IPS-18c (cell line): ENCODE results near the gene IMPDH1.

Experiments used
- H3K4me3 ChIP-seq: 2 replicates; pipeline ENCODE4 v1.7.0; 2013; ENCODE audit warnings: low read depth, mild to moderate bottlenecking, low read length, moderate library complexity; ENCODE audit not compliant: insufficient read depth
- H3K9me3 ChIP-seq: one replicate; pipeline ENCODE4 v1.6.1; 2013; ENCODE audit warnings: mild to moderate bottlenecking, low read length, moderate library complexity; ENCODE audit not compliant: control insufficient read depth, insufficient read depth

Gene IMPDH1

GRCh38 chr7:128395748-128396147 lies 14.0 kb downstream of the IMPDH1 start:
- H3K4me3 ChIP-seq = no peak overlapping the region
- no peaks in the 10 kb centered on the region for H3K9me3 ChIP-seq

- H3K9me3 ChIP-seq = no peaks in the 10 kb centered on the region
- no peak overlapping the region for H3K4me3 ChIP-seq
Measured at GRCh38 chr7:128394904-128395496, 14.8 kb downstream of the IMPDH1 start.

- no peaks in the 10 kb centered on the region for H3K9me3 ChIP-seq
Measured at GRCh38 chr7:128393526-128394330, 16.1 kb downstream of the IMPDH1 start.

GRCh38 chr7:128392446-128393327 lies 17.1 kb downstream of the IMPDH1 start:
- H3K9me3 ChIP-seq = no peaks in the 10 kb centered on the region
- no peak overlapping the region for H3K4me3 ChIP-seq

More at GRCh38 chr7:128393526-128394330, 16.1 kb downstream of the IMPDH1 start:
- no peak overlapping the region for H3K4me3 ChIP-seq

GRCh38 chr7:128391805-128392204 lies 18.0 kb downstream of the IMPDH1 start:
- Histone ChIP-seq H3K4me3 (no peak overlapping the region), H3K9me3 (no peaks in the 10 kb centered on the region)

GRCh38 chr7:128390871-128391565 lies 18.8 kb downstream of the IMPDH1 start:
- H3K4me3 ChIP-seq = no peak overlapping the region
- no peaks in the 10 kb centered on the region for H3K9me3 ChIP-seq

- no peak overlapping the region for H3K4me3 ChIP-seq
- no peaks in the 10 kb centered on the region for H3K9me3 ChIP-seq
Measured at GRCh38 chr7:128389618-128390329, 20.0 kb downstream of the IMPDH1 start.

GRCh38 chr7:128389085-128389617 lies 20.6 kb downstream of the IMPDH1 start:
- H3K9me3 ChIP-seq = no peaks in the 10 kb centered on the region
- H3K4me3 ChIP-seq = no peak overlapping the region

GRCh38 chr7:128388145-128388485 lies 21.7 kb downstream of the IMPDH1 start:
- Histone ChIP-seq H3K4me3 (no peak overlapping the region), H3K9me3 (no peaks in the 10 kb centered on the region)

- no peak overlapping the region for H3K4me3 ChIP-seq
- H3K9me3 ChIP-seq = no peaks in the 10 kb centered on the region
Measured at GRCh38 chr7:128387216-128388144, 22.3 kb downstream of the IMPDH1 start.

- no peaks in the 10 kb centered on the region for H3K9me3 ChIP-seq
- H3K4me3 ChIP-seq = no peak overlapping the region
Measured at GRCh38 chr7:128385988-128386925, 23.5 kb downstream of the IMPDH1 start.

GRCh38 chr7:128384726-128385125 lies 25.1 kb downstream of the IMPDH1 start:
- H3K4me3 ChIP-seq = no peak overlapping the region
- H3K9me3 ChIP-seq = no peaks in the 10 kb centered on the region

GRCh38 chr7:128383776-128384175 lies 26.0 kb downstream of the IMPDH1 start:
- Histone ChIP-seq H3K9me3 (no peaks in the 10 kb centered on the region), H3K4me3 (no peak overlapping the region)

GRCh38 chr7:128381161-128381821 lies 28.5 kb downstream of the IMPDH1 start:
- no peak overlapping the region for H3K4me3 ChIP-seq

More at GRCh38 chr7:128381161-128381821, 28.5 kb downstream of the IMPDH1 start:
- no peaks in the 10 kb centered on the region for H3K9me3 ChIP-seq
